Lung (tissue), 12 donors: Measurements from ENCODE around the gene ACTL9. TPM values are rescaled to one million over a fixed set of nuclear protein-coding genes. Genes with fewer than 3 reads are reported as not detected.

Experiments used
- ATAC-seq: fragments of 200-7000 bp; cut with Tn5 transposase; one replicate; pipeline ENCODE4 v1.9.1; 2020; ENCODE audit warnings: moderate number of reproducible peaks; ENCODE audit not compliant: insufficient read depth, low FRiP score
- DNase-seq, 3 donors: peaks; one replicate each; pipeline ENCODE4 v3.0.0-alpha.2; 2013 to 2017
- H3K27ac ChIP-seq, 2 donors: one replicate each; pipeline ENCODE4 v1.5.1; 2013; ENCODE audit warnings: mild to moderate bottlenecking in 2 of 2, moderate library complexity in 2 of 2, control low read depth in 1 of 2, inconsistent platforms in 1 of 2, low read depth in 1 of 2, low read length in 1 of 2
- H3K27me3 ChIP-seq, 3 donors: one replicate each; pipeline ENCODE4 v1.5.1; 2013; ENCODE audit warnings: low read length in 2 of 3; ENCODE audit not compliant: control insufficient read depth in 3 of 3, insufficient read depth in 3 of 3
- H3K36me3 ChIP-seq, 4 donors: one replicate each; pipeline ENCODE4 v1.5.1; 2013; ENCODE audit warnings: low read length in 4 of 4, mild to moderate bottlenecking in 1 of 4, moderate library complexity in 1 of 4; ENCODE audit not compliant: control insufficient read depth in 4 of 4, insufficient read depth in 4 of 4
- H3K4me1 ChIP-seq, 5 donors: one replicate each; pipeline ENCODE4 v1.5.1; 2013; ENCODE audit warnings: low read length in 5 of 5, mild to moderate bottlenecking in 2 of 5, moderate library complexity in 1 of 5; ENCODE audit not compliant: control insufficient read depth in 5 of 5, insufficient read depth in 5 of 5
- H3K4me3 ChIP-seq: one replicate; pipeline ENCODE4 v1.5.1; 2013; ENCODE audit warnings: mild to moderate bottlenecking, control low read depth, moderate library complexity
- H3K9ac ChIP-seq, 2 donors: one replicate each; pipeline ENCODE4 v1.5.1; 2013; ENCODE audit warnings: low read length in 2 of 2, control low read depth in 1 of 2; ENCODE audit not compliant: insufficient read depth in 1 of 2
- H3K9me3 ChIP-seq, 4 donors: one replicate each; pipeline ENCODE4 v1.5.1; 2013; ENCODE audit warnings: low read length in 3 of 4, mild to moderate bottlenecking in 1 of 4, moderate library complexity in 1 of 4; ENCODE audit not compliant: control insufficient read depth in 4 of 4, insufficient read depth in 3 of 4
- CTCF ChIP-seq: IDR thresholded peaks from 2 replicates; pipeline ENCODE4 v1.5.1; 2012; ENCODE audit warnings: mild to moderate bottlenecking; ENCODE audit errors: control extremely low read depth, extremely low read depth
- WGBS, 2 donors: extraction: QIAGEN DNeasy Blood & Tissue Kit; methylation state at CpG; one replicate each; pipeline ENCODE4 v1.1.7; 2013; 5-methylcytosine and 5-hydroxymethylcytosine counted together
- polyA plus RNA-seq, 2 donors: library from polyadenylated mRNA; stranded (reverse); fragments of 200-250 nt; gene quantifications; one replicate each; pipeline ENCODE4 v1.2.1, GENCODE V29; 2013
- total RNA-seq, 2 donors: library from RNA; depleted of rRNA in 1 of 2; stranded (reverse); fragments of >200 nt in 1 of 2; gene quantifications; one replicate each; pipeline ENCODE4 v1.2.1, GENCODE V29; 2014 to 2021
- donor health status: control.
- donor health status: control.
- donor health status: Bipolar disorder and iron deficiency.
- donor health status: healthy.
- donor health status: DM: yes; HTN: yes; CAD: no.

The ACTL9 gene
- total and polyA plus RNA-seq, 4 donors, result not detected

- Histone ChIP-seq H3K9ac (no peak overlapping the region), H3K27me3 (no peaks in the 10 kb centered on the region), H3K9me3 (peaks cover 0 to 7% (median 0%) of the 10 kb centered on the region in 4 donors), H3K4me1 (no peaks in the 10 kb centered on the region), H3K4me3 (no peak overlapping the region), H3K36me3 (no peaks in the 10 kb centered on the region), H3K27ac (no peak overlapping the region)
- 69 to 80% methylated on average over 21 of the region's 21 CpGs for WGBS, 2 donors
- DNase-seq, result no peak
- no peak for TF ChIP-seq CTCF
- ATAC-seq, result no peak
These were observed 14.3 kb downstream of the ACTL9 start for GRCh38 chr19:8684001-8684902.

- Histone ChIP-seq H3K4me3 (no peak overlapping the region), H3K4me1 (no peaks in the 10 kb centered on the region), H3K36me3 (no peaks in the 10 kb centered on the region), H3K9ac (no peak overlapping the region), H3K27me3 (no peaks in the 10 kb centered on the region), H3K9me3 (peaks cover 0 to 7% (median 0%) of the 10 kb centered on the region in 4 donors), H3K27ac (no peak overlapping the region)
- 79 to 91% methylated on average over 1 of the region's 1 CpG for WGBS, 2 donors
- TF ChIP-seq CTCF, result no peak
- DNase-seq (no peak), ATAC-seq (no peak)
These were observed 15.7 kb downstream of the ACTL9 start for GRCh38 chr19:8682931-8683330.

GRCh38 chr19:8682472-8682871 lies 16.1 kb downstream of the ACTL9 start:
- H3K4me1 ChIP-seq, result no peaks in the 10 kb centered on the region
- 57 to 66% methylated on average over 2 of the region's 2 CpGs for WGBS, 2 donors
- H3K4me3 ChIP-seq, result no peak overlapping the region
- H3K9me3 ChIP-seq, result peaks cover 0 to 7% (median 0%) of the 10 kb centered on the region in 4 donors
- DNase-seq, result no peak
- H3K27ac ChIP-seq, result no peak overlapping the region
- no peaks in the 10 kb centered on the region for H3K36me3 ChIP-seq
- no peaks in the 10 kb centered on the region for H3K27me3 ChIP-seq
- ATAC-seq, result no peak
- TF ChIP-seq CTCF, result no peak
- no peak overlapping the region for H3K9ac ChIP-seq
